ENCODE data around the gene ARHGAP21. TPM values are rescaled to one million over a fixed set of nuclear protein-coding genes. Genes with fewer than 3 reads are reported as not detected.

ARHGAP21 gene
- polyA plus RNA-seq, 1 donor from 2014 or later = 1.4 TPM

DNA sequence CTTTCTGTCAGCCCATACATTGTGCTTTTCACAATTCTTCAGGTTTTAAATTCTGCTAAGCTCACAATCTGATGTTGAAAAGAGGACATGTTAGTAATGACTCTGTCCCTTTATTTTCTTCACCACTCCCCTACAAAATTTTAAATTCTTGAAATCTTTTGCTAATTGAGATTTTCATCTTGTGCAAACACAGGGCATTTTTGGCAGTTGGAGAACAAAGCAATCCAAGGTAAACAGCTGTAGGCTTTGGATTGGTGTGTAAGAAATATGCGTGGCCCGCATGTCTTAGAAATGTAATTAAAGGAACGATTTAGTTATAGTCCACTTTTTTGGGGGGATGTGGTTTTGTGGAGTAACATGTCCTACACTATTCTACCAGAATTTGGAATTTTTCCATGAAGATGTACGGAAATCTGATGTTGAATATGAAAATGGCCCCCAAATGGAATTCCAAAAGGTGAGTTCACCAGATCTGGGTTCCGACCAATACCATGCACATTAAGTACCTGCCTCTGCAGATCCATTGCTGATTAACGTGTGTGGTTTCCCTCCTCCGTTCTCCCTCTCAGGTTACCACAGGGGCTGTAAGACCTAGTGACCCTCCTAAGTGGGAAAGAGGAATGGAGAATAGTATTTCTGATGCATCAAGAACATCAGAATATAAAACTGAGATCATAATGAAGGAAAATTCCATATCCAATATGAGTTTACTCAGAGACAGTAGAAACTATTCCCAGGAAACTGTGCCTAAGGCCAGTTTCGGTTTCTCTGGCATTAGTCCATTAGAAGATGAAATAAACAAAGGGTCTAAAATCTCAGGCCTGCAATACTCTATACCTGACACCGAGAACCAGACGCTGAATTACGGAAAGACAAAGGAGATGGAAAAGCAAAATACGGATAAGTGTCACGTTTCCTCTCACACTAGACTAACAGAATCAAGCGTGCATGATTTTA is 181.1 kb downstream of the ARHGAP21 start:
- H3K4me3 Mint-ChIP-seq = no peak overlapping the region
- no peaks in the 10 kb centered on the region for H3K9me3 Mint-ChIP-seq
- H3K36me3 Mint-ChIP-seq = no peaks in the 10 kb centered on the region
- H3K4me1 Mint-ChIP-seq = peaks cover 0 to 1% (median 0%) of the 10 kb centered on the region in 3 donors
- H3K27ac Mint-ChIP-seq = no peak overlapping the region
- H3K27me3 Mint-ChIP-seq = peaks cover 3% of the 10 kb centered on the region

DNA sequence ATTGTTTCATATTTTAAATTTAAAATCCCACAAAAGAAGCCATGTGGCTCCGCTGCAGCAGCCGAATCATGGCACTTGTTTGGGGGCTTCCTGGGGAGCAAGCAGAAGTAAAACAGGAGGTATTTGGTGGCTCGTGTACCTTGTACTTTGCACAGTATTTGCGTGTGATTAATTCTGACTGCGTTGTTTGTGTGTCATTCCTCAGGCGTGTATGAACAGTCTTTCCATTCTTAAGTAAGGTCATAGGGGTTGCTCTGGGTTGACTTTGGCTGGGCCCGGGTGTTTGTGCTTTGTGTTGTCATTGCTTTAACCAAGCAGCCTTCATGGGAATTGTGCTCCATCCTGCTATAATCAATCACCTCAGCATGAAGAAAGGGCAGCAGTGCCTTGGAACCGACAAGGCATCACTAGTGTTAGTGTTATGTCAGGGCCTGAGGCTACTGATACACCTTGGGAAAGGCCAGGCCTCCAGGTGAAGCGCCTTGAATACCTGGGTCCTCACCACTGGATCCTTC is 182.4 kb downstream of the ARHGAP21 start:
- Mint-ChIP-seq H3K27ac (peak overlapping the region in 1 of 3 donors; percentile 60), H3K9me3 (no peaks in the 10 kb centered on the region), H3K36me3 (no peaks in the 10 kb centered on the region), H3K4me3 (no peak overlapping the region), H3K27me3 (peaks cover 3% of the 10 kb centered on the region), H3K4me1 (peaks cover 0 to 1% (median 0%) of the 10 kb centered on the region in 3 donors)

DNA sequence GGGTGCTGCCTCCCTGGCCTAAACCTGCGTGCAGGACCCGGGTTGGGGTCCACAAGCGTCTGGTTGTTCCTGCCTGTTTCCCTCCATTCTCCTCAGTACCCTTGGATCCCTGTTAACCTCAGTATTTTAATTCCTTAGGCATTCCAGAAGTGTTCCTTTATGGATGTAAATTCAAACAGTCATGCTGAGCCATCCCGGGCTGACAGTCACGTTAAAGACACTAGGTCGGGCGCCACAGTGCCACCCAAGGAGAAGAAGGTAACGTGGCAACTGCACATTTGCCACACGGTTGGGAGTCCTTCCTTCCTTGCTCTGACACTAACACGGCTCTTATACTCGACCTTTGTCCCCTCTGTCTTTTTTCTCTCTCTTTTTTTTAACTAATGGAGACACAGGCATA is 187.1 kb downstream of the ARHGAP21 start:
- Mint-ChIP-seq H3K27me3 (no peaks in the 10 kb centered on the region), H3K27ac (peak overlapping the region in 1 of 3 donors; percentile 18), H3K9me3 (peaks cover 0 to 4% (median 0%) of the 10 kb centered on the region in 3 donors), H3K4me3 (no peak overlapping the region), H3K4me1 (peaks cover 0 to 1% (median 0%) of the 10 kb centered on the region in 3 donors), H3K36me3 (no peaks in the 10 kb centered on the region)

- peaks cover 0 to 4% (median 0%) of the 10 kb centered on the region in 3 donors for H3K9me3 Mint-ChIP-seq
- H3K4me3 Mint-ChIP-seq = no peak overlapping the region
- H3K4me1 Mint-ChIP-seq = no peaks in the 10 kb centered on the region
- no peaks in the 10 kb centered on the region for H3K36me3 Mint-ChIP-seq
- peaks cover 2% of the 10 kb centered on the region for H3K27me3 Mint-ChIP-seq
- H3K27ac Mint-ChIP-seq = no peak overlapping the region
These were observed 189.7 kb downstream of the ARHGAP21 start for GRCh38 chr10:24533981-24534380.

Other genes starting within 250 kb of the ARHGAP21 start
- gene PRTFDC1, start 228.7 kb upstream of the ARHGAP21 start, polyA plus RNA-seq = not detected

Measured in IgD-negative memory B cell (primary cell).